ENCODE measurements around the gene PADI4.

PADI4 gene

DNA sequence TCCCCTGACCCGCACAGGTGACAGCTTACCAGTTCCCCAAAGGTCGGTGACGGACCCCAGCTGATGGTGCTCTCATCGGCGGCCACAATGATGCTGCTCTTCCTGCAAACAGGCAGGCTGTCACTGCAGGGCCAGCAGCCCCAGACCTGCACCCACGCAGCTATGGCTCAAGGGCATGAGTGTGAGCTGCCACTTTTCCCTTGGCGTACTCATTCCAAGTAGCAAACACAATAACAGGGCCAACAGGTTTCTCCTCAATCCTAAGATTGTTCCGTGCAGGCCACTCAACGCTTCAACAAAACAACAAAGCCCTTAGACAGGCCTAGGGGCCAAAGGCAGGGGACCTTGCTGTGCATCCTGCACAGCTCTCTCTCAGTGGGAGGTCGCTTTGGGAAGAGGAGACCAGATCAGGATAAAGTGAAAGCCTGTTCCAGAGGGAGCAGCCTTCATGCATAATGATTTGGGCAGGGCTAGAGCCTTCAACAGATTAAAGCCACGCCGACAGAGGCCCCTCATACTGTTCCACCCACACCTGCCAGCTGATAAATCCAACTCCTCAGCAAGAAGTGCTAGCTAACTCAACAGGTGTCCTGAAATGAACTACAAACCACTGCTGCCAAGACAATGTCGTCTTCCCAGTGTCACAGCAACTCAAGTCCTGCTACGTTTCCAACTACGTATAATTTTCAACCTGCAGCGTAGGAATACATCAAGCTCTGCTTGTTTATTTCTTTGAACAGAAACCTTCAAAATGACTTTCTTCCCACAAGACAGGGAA is 104.3 kb downstream of the PADI4 start:
- intact Hi-C loops (cut with micrococcal nuclease) = no loop called here
- Mint-ChIP-seq H3K36me3 (ENCODE audit: low read depth) (peaks cover 100% of the 10 kb centered on the region), H3K27ac (no peak overlapping the region), H3K4me1 (ENCODE audit: low read depth) (no peaks in the 10 kb centered on the region), H3K27me3 (no peaks in the 10 kb centered on the region), H3K9me3 (no peaks in the 10 kb centered on the region), H3K4me3 (no peak overlapping the region)
